CD1c-positive myeloid dendritic cell (primary cell): ENCODE data around the gene PRKN.

ENCODE experiments used
- DNase-seq: peaks from one replicate; pipeline ENCODE4 v3.0.0-alpha.2; 2016; ENCODE audit errors: extremely low spot score

Gene PRKN

GRCh38 chr6:162727322-162728182 lies at the start of gene PRKN, which contains the start of gene PACRG:
PRKN (minus strand) TSS chr6:162727766.
PACRG (plus strand) TSS chr6:162727974.
- peak; percentile 98 for DNase-seq

GRCh38 chr6:162777091-162777490 lies 49.5 kb upstream of the PRKN start:
- no peak for DNase-seq

GRCh38 chr6:162773996-162774395 lies 46.4 kb upstream of the PRKN start:
- DNase-seq, result no peak

GRCh38 chr6:162772466-162772865 lies 44.9 kb upstream of the PRKN start:
- DNase-seq, result no peak

GRCh38 chr6:162770955-162771354 lies 43.4 kb upstream of the PRKN start:
- no peak for DNase-seq

GRCh38 chr6:162770136-162770535 lies 42.6 kb upstream of the PRKN start:
- no peak for DNase-seq

GRCh38 chr6:162753775-162754174 lies 26.2 kb upstream of the PRKN start:
- no peak for DNase-seq

GRCh38 chr6:162751211-162751859 lies 23.8 kb upstream of the PRKN start:
- DNase-seq, result no peak

- no peak for DNase-seq
These were observed 23.2 kb upstream of the PRKN start for GRCh38 chr6:162750776-162751175.

GRCh38 chr6:162736961-162737360 lies 9.4 kb upstream of the PRKN start:
- DNase-seq, result no peak

- DNase-seq, result peak; percentile 9
These were observed 5.9 kb upstream of the PRKN start for GRCh38 chr6:162733489-162733888.

- no peak for DNase-seq
These were observed 2.9 kb upstream of the PRKN start for GRCh38 chr6:162730502-162730901.

GRCh38 chr6:162728706-162729105 lies 1.1 kb upstream of the PRKN start:
- no peak for DNase-seq

- DNase-seq, result no peak
These were observed 631 bp upstream of the PRKN start for GRCh38 chr6:162728197-162728596.

- DNase-seq, result no peak
These were observed 632 bp downstream of the PRKN start for GRCh38 chr6:162726947-162727321.

GRCh38 chr6:162722633-162723032 lies 4.9 kb downstream of the PRKN start:
- no peak for DNase-seq

- DNase-seq, result no peak
These were observed 5.3 kb downstream of the PRKN start for GRCh38 chr6:162722226-162722625.

GRCh38 chr6:162721404-162721687 lies 6.2 kb downstream of the PRKN start:
- DNase-seq, result no peak

- no peak for DNase-seq
These were observed 8.0 kb downstream of the PRKN start for GRCh38 chr6:162719528-162719927.

- DNase-seq, result no peak
These were observed 12.0 kb downstream of the PRKN start for GRCh38 chr6:162715601-162716000.

GRCh38 chr6:162713974-162714780 lies 13.4 kb downstream of the PRKN start:
- no peak for DNase-seq

GRCh38 chr6:162712694-162713093 lies 14.9 kb downstream of the PRKN start:
- DNase-seq, result peak; percentile 31

- no peak for DNase-seq
These were observed 16.2 kb downstream of the PRKN start for GRCh38 chr6:162711376-162711775.
